RKO (cell line): Measurements from ENCODE around the gene SOX5.
"Not testable (repeated sequence)": the region's sequence is repeated elsewhere in the genome, so short reads cannot be mapped to it uniquely, and the experiment has no call there.

Experiments used
- DNase-seq: peaks from one replicate; pipeline ENCODE4 v3.0.0-alpha.2; 2016; ENCODE audit warnings: low spot score

Gene SOX5

GRCh38 chr12:23906329-23906728 lies 43.1 kb downstream of the SOX5 start:
- DNase-seq, result no peak

- DNase-seq, result no peak
These were observed 50.0 kb downstream of the SOX5 start for GRCh38 chr12:23899434-23899833.

GRCh38 chr12:23898121-23898520 lies 51.3 kb downstream of the SOX5 start:
- DNase-seq, result no peak

GRCh38 chr12:23895792-23896218 lies 53.7 kb downstream of the SOX5 start:
- DNase-seq, result no peak

- no peak for DNase-seq
These were observed 55.9 kb downstream of the SOX5 start for GRCh38 chr12:23893611-23894010.

- DNase-seq, result no peak
These were observed 58.4 kb downstream of the SOX5 start for GRCh38 chr12:23891115-23891514.

- no peak for DNase-seq
These were observed 60.4 kb downstream of the SOX5 start for GRCh38 chr12:23889069-23889440.

- DNase-seq, result no peak
These were observed 60.9 kb downstream of the SOX5 start for GRCh38 chr12:23888396-23889068.

- no peak for DNase-seq
These were observed 62.2 kb downstream of the SOX5 start for GRCh38 chr12:23887055-23887835.

GRCh38 chr12:23885394-23885793 lies 64.1 kb downstream of the SOX5 start:
- DNase-seq, result no peak

- DNase-seq, result no peak
These were observed 64.6 kb downstream of the SOX5 start for GRCh38 chr12:23884909-23885308.

GRCh38 chr12:23880988-23881387 lies 68.5 kb downstream of the SOX5 start:
- no peak for DNase-seq

- not testable (repeated sequence) for DNase-seq
These were observed 72.9 kb downstream of the SOX5 start for GRCh38 chr12:23876618-23877017.

- no peak for DNase-seq
These were observed 81.7 kb downstream of the SOX5 start for GRCh38 chr12:23867794-23868193.

- DNase-seq, result no peak
These were observed 86.8 kb downstream of the SOX5 start for GRCh38 chr12:23862701-23863100.

GRCh38 chr12:23860019-23860418 lies 89.5 kb downstream of the SOX5 start:
- no peak for DNase-seq

GRCh38 chr12:23857178-23857577 lies 92.3 kb downstream of the SOX5 start:
- no peak for DNase-seq

- DNase-seq, result no peak
These were observed 93.7 kb downstream of the SOX5 start for GRCh38 chr12:23855813-23856212.

- DNase-seq, result no peak
These were observed 94.9 kb downstream of the SOX5 start for GRCh38 chr12:23854598-23854997.

GRCh38 chr12:23853640-23854039 lies 95.8 kb downstream of the SOX5 start:
- no peak for DNase-seq

GRCh38 chr12:23851602-23852001 lies 97.9 kb downstream of the SOX5 start:
- DNase-seq, result no peak

- DNase-seq, result no peak
These were observed 101.6 kb downstream of the SOX5 start for GRCh38 chr12:23847857-23848256.

GRCh38 chr12:23843958-23844357 lies 105.5 kb downstream of the SOX5 start:
- no peak for DNase-seq

GRCh38 chr12:23834076-23834475 lies 115.4 kb downstream of the SOX5 start:
- no peak for DNase-seq
